ENCODE measurements around the gene SIN3A. TPM values are rescaled to one million over a fixed set of nuclear protein-coding genes. Genes with fewer than 3 reads are reported as not detected.

The SIN3A gene
- total and polyA plus RNA-seq, 9 of the 15 experiments (the other 6 are each of a cell fraction or from before 2014, with no cell fraction given) = 11.1 to 70.3 (median 25.3) TPM

- TF ChIP-seq ZBTB33 (CRISPR knock-in tag; IDR thresholded peaks at IDR 0.05) = no peak
- no peak for TF ChIP-seq HIVEP1 (CRISPR knock-in tag; IDR thresholded peaks at IDR 0.05)
- peak; percentile 79; the same call in 1 of the 2 replicates for TF ChIP-seq GTF2E2 (tag; IDR thresholded peaks at IDR 0.05)
- TF ChIP-seq CBX2 (IDR thresholded peaks at IDR 0.05; ENCODE audit: insufficient read depth, low read length, poor library complexity, severe bottlenecking) = no peak
- no peak for TF ChIP-seq RBM34 (IDR thresholded peaks at IDR 0.05; ENCODE audit: borderline replicate concordance, insufficient read depth, low read length)
- TF ChIP-seq KAT7 (CRISPR knock-in tag; IDR thresholded peaks at IDR 0.05; ENCODE audit: borderline replicate concordance) = 0 out of 2 replicates have a peak, but pooled peaks have one; percentile 51
- TF ChIP-seq POLR3A (IDR thresholded peaks at IDR 0.05; ENCODE audit: borderline replicate concordance, extremely low read depth, insufficient read depth, insufficient read length) = no peak
- peak; percentile 23; the same call in 1 of the 2 replicates for TF ChIP-seq ZBTB2 (IDR thresholded peaks at IDR 0.05)
- TF ChIP-seq ZNF316 (IDR thresholded peaks at IDR 0.05) = no peak
- TF ChIP-seq ZNF445 (CRISPR knock-in tag; IDR thresholded peaks at IDR 0.05; ENCODE audit: low read depth) = no peak
- no peak for TF ChIP-seq COPS2 (conservative IDR thresholded peaks at IDR 0.05)
- no peak for TF ChIP-seq PCBP1 (IDR thresholded peaks at IDR 0.05; ENCODE audit: low read depth, low read length, poor library complexity, severe bottlenecking)
- TF ChIP-seq ZC3H4 (CRISPR knock-in tag; IDR thresholded peaks at IDR 0.05; ENCODE audit: borderline replicate concordance) = no peak
- TF ChIP-seq PTBP1 (IDR thresholded peaks at IDR 0.05; ENCODE audit: low read depth, low read length) = no peak
- TF ChIP-seq MCM7 (IDR thresholded peaks at IDR 0.05) = no peak
- TF ChIP-seq DIDO1 (tag; IDR thresholded peaks at IDR 0.05; ENCODE audit: low read depth) = peak; percentile 75
- TF ChIP-seq ASH1L (IDR thresholded peaks at IDR 0.05; ENCODE audit: borderline replicate concordance, low read depth, partially characterized antibody) = no peak
- TF ChIP-seq E2F5 (CRISPR knock-in tag; IDR thresholded peaks at IDR 0.05) = no peak
- TF ChIP-seq KDM2B (CRISPR knock-in tag; IDR thresholded peaks at IDR 0.05) = no peak
- TF ChIP-seq U2AF1 (optimal IDR thresholded peaks at IDR 0.05; ENCODE audit: low read depth, low read length) = no peak
- TF ChIP-seq ZNF583 (CRISPR knock-in tag; IDR thresholded peaks at IDR 0.05) = no peak
- no peak for TF ChIP-seq PRPF4 (IDR thresholded peaks at IDR 0.05; ENCODE audit: insufficient read depth, low read depth, low read length, poor library complexity, severe bottlenecking)
- no peak for TF ChIP-seq ZNF507 (tag; conservative IDR thresholded peaks at IDR 0.05)
- TF ChIP-seq MNT (conservative IDR thresholded peaks at IDR 0.05) = peak; percentile 77 to 91
Observed at GRCh38 chr15:75335705-75336355, 115.7 kb downstream of the SIN3A start, which contains the start of gene COMMD4 (continued).

Measured in K562 (cell line).